H9 (cell line): ENCODE results near the gene TUBGCP6. TPM values are rescaled to one million over a fixed set of nuclear protein-coding genes. Genes with fewer than 3 reads are reported as not detected.

Source experiments
- DNase-seq: peaks from one replicate; pipeline ENCODE4 v3.0.0-alpha.2; 2017
- H2AFZ ChIP-seq: one replicate; pipeline ENCODE4 v1.6.1; 2013; ENCODE audit warnings: mild to moderate bottlenecking, low read length, control low read depth, moderate library complexity
- H2AK5ac ChIP-seq: 2 replicates; pipeline ENCODE4 v1.6.1; 2013; ENCODE audit warnings: low read length, control low read depth, mixed read lengths; ENCODE audit not compliant: insufficient read length
- H2BK120ac ChIP-seq: one replicate; pipeline ENCODE4 v1.6.1; 2013; ENCODE audit warnings: low read depth, mild to moderate bottlenecking, low read length, control low read depth, inconsistent platforms; ENCODE audit not compliant: poor library complexity, severe bottlenecking
- H2BK12ac ChIP-seq: 2 replicates; pipeline ENCODE4 v1.6.1; 2013; ENCODE audit warnings: low read length, control low read depth, mixed read lengths, low read depth; ENCODE audit not compliant: insufficient read length
- H2BK15ac ChIP-seq: 2 replicates; pipeline ENCODE4 v1.6.1; 2013; ENCODE audit warnings: low read depth, low read length, control low read depth
- H2BK20ac ChIP-seq: one replicate; pipeline ENCODE4 v1.6.1; 2013; ENCODE audit warnings: low read depth, mild to moderate bottlenecking, low read length, control low read depth, inconsistent platforms; ENCODE audit not compliant: poor library complexity, severe bottlenecking
- H2BK5ac ChIP-seq: 2 replicates; pipeline ENCODE4 v1.6.1; 2013; ENCODE audit warnings: low read length, control low read depth, mixed read lengths; ENCODE audit not compliant: insufficient read length
- H3K14ac ChIP-seq: 2 replicates; pipeline ENCODE4 v1.6.1; 2013; ENCODE audit warnings: low read length, control low read depth; ENCODE audit not compliant: insufficient read depth
- H3K18ac ChIP-seq: 2 replicates; pipeline ENCODE4 v1.6.1; 2013; ENCODE audit warnings: low read depth, mild to moderate bottlenecking, mixed read lengths, low read length, control low read depth; ENCODE audit not compliant: insufficient read length
- H3K23ac ChIP-seq: 2 replicates; pipeline ENCODE4 v1.6.1; 2013; ENCODE audit warnings: low read length, control low read depth, mixed read lengths, low read depth; ENCODE audit not compliant: insufficient read length
- H3K23me2 ChIP-seq: 2 replicates; pipeline ENCODE4 v1.6.1; 2013; ENCODE audit warnings: low read depth, mild to moderate bottlenecking, mixed read lengths, low read length, control low read depth; ENCODE audit not compliant: insufficient read length, poor library complexity, severe bottlenecking
- H3K27ac ChIP-seq: 2 replicates; pipeline ENCODE4 v1.5.1; 2013; ENCODE audit warnings: low read length, control low read depth, mixed read lengths, low read depth; ENCODE audit not compliant: insufficient read length
- H3K27me3 ChIP-seq: 2 replicates; pipeline ENCODE4 v1.6.1; 2013; ENCODE audit warnings: low read length, control low read depth, inconsistent platforms; ENCODE audit not compliant: insufficient read depth
- H3K4ac ChIP-seq: 2 replicates; pipeline ENCODE4 v1.6.1; 2013; ENCODE audit warnings: low read depth, mild to moderate bottlenecking, control low read depth, inconsistent platforms, low read length, moderate library complexity
- H3K4me1 ChIP-seq: 2 replicates; pipeline ENCODE4 v1.6.1; 2013; ENCODE audit warnings: low read length, control low read depth, inconsistent platforms; ENCODE audit not compliant: insufficient read depth
- H3K4me2 ChIP-seq: 2 replicates; pipeline ENCODE4 v1.6.1; 2013; ENCODE audit warnings: low read length, control low read depth, mixed read lengths; ENCODE audit not compliant: insufficient read length, insufficient read depth
- H3K56ac ChIP-seq: 2 replicates; pipeline ENCODE4 v1.6.1; 2013; ENCODE audit warnings: low read depth, mild to moderate bottlenecking, mixed read lengths, low read length, control low read depth; ENCODE audit not compliant: insufficient read length
- H3K79me1 ChIP-seq: 2 replicates; pipeline ENCODE4 v1.6.1; 2013; ENCODE audit warnings: low read depth, mild to moderate bottlenecking, moderate library complexity, low read length, control low read depth, inconsistent platforms; ENCODE audit not compliant: insufficient read depth, poor library complexity, severe bottlenecking
- H3K79me2 ChIP-seq: 2 replicates; pipeline ENCODE4 v1.6.1; 2013; ENCODE audit warnings: low read length, control low read depth, inconsistent platforms; ENCODE audit not compliant: insufficient read depth
- H3K9ac ChIP-seq: 2 replicates; pipeline ENCODE4 v1.6.1; 2013; ENCODE audit warnings: low read length, control low read depth, mixed read lengths; ENCODE audit not compliant: insufficient read length; ENCODE audit errors: extremely low read depth
- H3K9me3 ChIP-seq: one replicate; pipeline ENCODE4 v1.6.1; 2013; ENCODE audit warnings: low read depth, low read length, inconsistent platforms; ENCODE audit not compliant: control insufficient read depth
- H3T11ph ChIP-seq: one replicate; pipeline ENCODE4 v1.6.1; 2013; ENCODE audit warnings: mild to moderate bottlenecking, low read length, control low read depth, inconsistent platforms
- H4K20me1 ChIP-seq: one replicate; pipeline ENCODE4 v1.6.1; 2013; ENCODE audit not compliant: control insufficient read depth, insufficient read length, insufficient read depth
- H4K5ac ChIP-seq: 2 replicates; pipeline ENCODE4 v1.6.1; 2013; ENCODE audit warnings: low read depth, mild to moderate bottlenecking, mixed read lengths, low read length, control low read depth; ENCODE audit not compliant: insufficient read length
- H4K8ac ChIP-seq: replicated peaks from 2 replicates; pipeline ENCODE4 v1.6.1; 2013; ENCODE audit warnings: low read length, control low read depth, mixed read lengths, low read depth; ENCODE audit not compliant: insufficient read length
- H4K91ac ChIP-seq: 2 replicates; pipeline ENCODE4 v1.6.1; 2013; ENCODE audit warnings: low read depth, mild to moderate bottlenecking, moderate library complexity, mixed read lengths, low read length, control low read depth; ENCODE audit not compliant: insufficient read length
- H3K27ac Mint-ChIP-seq, 3 experiments: 2 replicates in 2 of 3; 3 replicates in 1 of 3; pipeline ENCODE4 v1.8.0; 2020 to 2021; ENCODE audit warnings: mixed read lengths in 3 of 3, mild to moderate bottlenecking in 1 of 3, moderate library complexity in 1 of 3
- H3K27me3 Mint-ChIP-seq: 2 replicates; pipeline ENCODE4 v1.8.0; 2021; ENCODE audit warnings: low read depth, mild to moderate bottlenecking, moderate library complexity, mixed read lengths
- H3K36me3 Mint-ChIP-seq, 3 experiments: 2 replicates in 2 of 3; 3 replicates in 1 of 3; pipeline ENCODE4 v1.8.0; 2020 to 2021; ENCODE audit warnings: low read depth in 3 of 3, mixed read lengths in 3 of 3; ENCODE audit not compliant: insufficient read depth in 1 of 3
- H3K4me1 Mint-ChIP-seq, 2 experiments: 2 replicates each; pipeline ENCODE4 v1.8.0; 2020; ENCODE audit warnings: mixed read lengths in 2 of 2
- H3K4me3 Mint-ChIP-seq, 2 experiments: 2 replicates in 1 of 2; 3 replicates in 1 of 2; pipeline ENCODE4 v1.8.0; 2020 to 2021; ENCODE audit warnings: mild to moderate bottlenecking in 2 of 2, mixed read lengths in 2 of 2, moderate library complexity in 1 of 2
- H3K9me3 Mint-ChIP-seq, 2 experiments: 2 replicates in 1 of 2; 3 replicates in 1 of 2; pipeline ENCODE4 v1.8.0; 2020; ENCODE audit warnings: mild to moderate bottlenecking in 2 of 2, mixed read lengths in 2 of 2, moderate library complexity in 1 of 2
- CTCF ChIP-seq: fragments of 200-600 bp; sonication (generic); conservative IDR thresholded peaks from 3 replicates; pipeline ENCODE4 v1.8.0; 2021; ENCODE audit warnings: antibody characterized with exemption, mild to moderate bottlenecking
- WGBS: extraction: QIAGEN DNeasy Blood & Tissue Kit; methylation state at CpG from one replicate; pipeline ENCODE4 v1.1.7; 2013; ENCODE audit warnings: missing lambda C conversion rate, low lambda C conversion rate, mixed read lengths; ENCODE audit not compliant: insufficient read length; ENCODE audit errors: extremely low coverage; 5-methylcytosine and 5-hydroxymethylcytosine counted together
- total RNA-seq: library from RNA; stranded (reverse); gene quantifications from 2 replicates; pipeline ENCODE4 v1.2.1, GENCODE V29; 2021

The TUBGCP6 gene
- total RNA-seq, 1 experiment from 2014 or later, result 29.0 TPM

GRCh38 chr22:50270666-50271394 lies 26.0 kb upstream of the TUBGCP6 start:
- peaks cover 5% of the 10 kb centered on the region for H3K23me2 ChIP-seq
- no peak overlapping the region for H2AK5ac ChIP-seq
- no peak overlapping the region for H2BK15ac ChIP-seq
- H3K9me3 ChIP-seq, result no peaks in the 10 kb centered on the region
- no peak overlapping the region for H4K8ac ChIP-seq
- no peaks in the 10 kb centered on the region for H3K4me1 ChIP-seq
- H3K4me2 ChIP-seq, result peak overlapping the region; percentile 38
- H2BK20ac ChIP-seq, result no peak overlapping the region
- no peak overlapping the region for H2AFZ ChIP-seq
- H3K14ac ChIP-seq, result no peak overlapping the region
- Mint-ChIP-seq H3K9me3 (peaks cover 4 to 7% of the 10 kb centered on the region in 2 experiments), H3K4me1 (peaks cover 2 to 12% of the 10 kb centered on the region in 2 experiments; a peak in 3 of 4 replicates), H3K27me3 (peaks cover 55% of the 10 kb centered on the region), H3K27ac (no peak overlapping the region), H3K36me3 (peaks cover 7 to 18% (median 14%) of the 10 kb centered on the region in 3 experiments), H3K4me3 (peak overlapping the region; percentile 42 to 74)
- H3K79me2 ChIP-seq, result no peaks in the 10 kb centered on the region
- no peak overlapping the region for H3K23ac ChIP-seq
- no peak overlapping the region for H4K5ac ChIP-seq
- H3K27ac ChIP-seq, result no peak overlapping the region
- no peak overlapping the region for H2BK12ac ChIP-seq
- H3T11ph ChIP-seq, result no peak overlapping the region
- no peaks in the 10 kb centered on the region for H4K20me1 ChIP-seq
- H3K27me3 ChIP-seq, result peaks cover 15% of the 10 kb centered on the region; the same call in 1 of the 2 replicates
- H3K4ac ChIP-seq, result no peak overlapping the region
- H3K9ac ChIP-seq, result no peak overlapping the region
- no peak for TF ChIP-seq CTCF
- H2BK120ac ChIP-seq, result no peak overlapping the region
- WGBS, result no CpG with 5 or more reads among the region's 53 CpGs
- H3K79me1 ChIP-seq, result no peaks in the 10 kb centered on the region
- DNase-seq, result peak; percentile 84
- no peak overlapping the region for H2BK5ac ChIP-seq
- no peak overlapping the region for H4K91ac ChIP-seq
- H3K18ac ChIP-seq, result no peak overlapping the region
- no peak overlapping the region for H3K56ac ChIP-seq
